ENCODE results near the gene GBX1. TPM values are rescaled to one million over a fixed set of nuclear protein-coding genes. Genes with fewer than 3 reads are reported as not detected.

The GBX1 gene
- polyA plus RNA-seq, 1 donor (not counting 4 experiments of a cell fraction or from before 2014, with no cell fraction given), result not detected

DNA sequence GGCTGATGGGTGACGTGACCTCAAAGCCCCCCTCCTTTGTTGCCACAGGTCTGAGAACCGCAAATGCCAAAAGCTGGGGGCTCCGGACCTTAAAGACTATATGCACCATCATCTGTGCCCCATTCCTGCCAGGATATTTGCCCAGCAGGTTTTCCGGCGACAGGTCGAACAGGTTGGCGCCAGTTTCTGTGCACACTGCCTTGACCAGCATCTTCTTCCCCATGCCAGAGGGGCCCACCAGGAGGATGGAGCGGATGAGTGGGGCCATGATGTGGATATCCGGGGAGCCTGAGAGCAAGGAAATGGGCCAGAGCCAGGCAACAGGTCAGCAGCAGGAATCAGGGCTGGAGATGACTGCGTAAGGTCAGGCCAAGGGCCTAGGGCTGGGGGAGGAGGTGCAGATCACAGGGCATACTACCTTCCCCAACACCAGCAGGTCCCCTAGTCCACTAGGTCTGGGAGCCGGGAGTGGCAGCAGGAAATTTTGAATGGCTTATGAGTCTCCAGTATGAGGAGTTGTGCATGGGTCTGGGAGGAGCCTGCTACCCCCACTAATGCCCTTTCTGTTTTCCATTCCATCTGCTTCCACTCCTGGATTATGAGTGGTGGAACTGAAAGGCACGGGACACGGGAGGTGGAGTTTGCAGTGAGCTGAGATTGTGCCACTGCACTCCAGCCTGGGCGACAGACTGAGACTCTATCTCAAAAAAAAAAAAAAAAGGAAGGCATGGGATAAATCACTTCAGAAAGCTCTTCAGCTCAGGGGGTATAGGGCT, 25.9 kb upstream of the GBX1 start:
- H3K9ac ChIP-seq (ENCODE audit: control insufficient read depth, extremely low read depth, insufficient read depth, low read length), result no peak overlapping the region
- H4K20me1 ChIP-seq (ENCODE audit: control insufficient read depth, extremely low read depth, insufficient read depth, low read length), result no peaks in the 10 kb centered on the region
- TF ChIP-seq EZH2 (IDR thresholded peaks at IDR 0.05; ENCODE audit: low read length), result no peak
- TF ChIP-seq, protein P1, sequence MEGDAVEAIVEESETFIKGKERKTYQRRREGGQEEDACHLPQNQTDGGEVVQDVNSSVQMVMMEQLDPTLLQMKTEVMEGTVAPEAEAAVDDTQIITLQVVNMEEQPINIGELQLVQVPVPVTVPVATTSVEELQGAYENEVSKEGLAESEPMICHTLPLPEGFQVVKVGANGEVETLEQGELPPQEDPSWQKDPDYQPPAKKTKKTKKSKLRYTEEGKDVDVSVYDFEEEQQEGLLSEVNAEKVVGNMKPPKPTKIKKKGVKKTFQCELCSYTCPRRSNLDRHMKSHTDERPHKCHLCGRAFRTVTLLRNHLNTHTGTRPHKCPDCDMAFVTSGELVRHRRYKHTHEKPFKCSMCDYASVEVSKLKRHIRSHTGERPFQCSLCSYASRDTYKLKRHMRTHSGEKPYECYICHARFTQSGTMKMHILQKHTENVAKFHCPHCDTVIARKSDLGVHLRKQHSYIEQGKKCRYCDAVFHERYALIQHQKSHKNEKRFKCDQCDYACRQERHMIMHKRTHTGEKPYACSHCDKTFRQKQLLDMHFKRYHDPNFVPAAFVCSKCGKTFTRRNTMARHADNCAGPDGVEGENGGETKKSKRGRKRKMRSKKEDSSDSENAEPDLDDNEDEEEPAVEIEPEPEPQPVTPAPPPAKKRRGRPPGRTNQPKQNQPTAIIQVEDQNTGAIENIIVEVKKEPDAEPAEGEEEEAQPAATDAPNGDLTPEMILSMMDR (optimal IDR thresholded peaks at IDR 0.05 in 1 of 3, IDR thresholded peaks at IDR 0.05 in 1 of 3, conservative IDR thresholded peaks at IDR 0.05 in 1 of 3; ENCODE audit: extremely low read depth in 1 of 3, insufficient read depth in 2 of 3, low read length in 3 of 3), result no peak
- H3K36me3 ChIP-seq (ENCODE audit: control insufficient read depth in 2 of 2, extremely low read depth in 1 of 2, insufficient read depth in 2 of 2, low read length in 2 of 2), result no peaks in the 10 kb centered on the region
- H3K27me3 ChIP-seq (ENCODE audit: control insufficient read depth, extremely low read depth, insufficient read depth, low read length), result peaks cover 36% of the 10 kb centered on the region
- no peaks in the 10 kb centered on the region for H3K79me2 ChIP-seq (ENCODE audit: control insufficient read depth, insufficient read depth, low read length)
- no peak overlapping the region for H3K4me3 ChIP-seq (ENCODE audit: control insufficient read depth in 2 of 3, extremely low read depth in 1 of 3, insufficient read depth in 2 of 3, low read depth in 1 of 3, low read length in 3 of 3)
- dilution Hi-C loops (cut with MboI; ENCODE audit: extremely low pct_ligation_motif_present, low sequenced_read_pairs), result no loop called here
- FAIRE-seq (no peak), DNase-seq (ENCODE audit: low read depth, low spot score) (no peak)
- H3K9me1 ChIP-seq (ENCODE audit: control insufficient read depth, extremely low read depth, insufficient read depth, low read length), result no peaks in the 10 kb centered on the region
- H3K4me1 ChIP-seq (ENCODE audit: control insufficient read depth, extremely low read depth, insufficient read depth, low read length), result no peaks in the 10 kb centered on the region
- H2AFZ ChIP-seq (ENCODE audit: control insufficient read depth, low read length), result no peak overlapping the region
- H3K9me3 ChIP-seq (ENCODE audit: control insufficient read depth, low read depth, low read length), result no peaks in the 10 kb centered on the region
- H3K4me2 ChIP-seq (ENCODE audit: control insufficient read depth, extremely low read depth, insufficient read depth, low read depth, low read length), result no peak overlapping the region
- H3K27ac ChIP-seq (ENCODE audit: control insufficient read depth, insufficient read depth, low read length), result no peak overlapping the region

DNA sequence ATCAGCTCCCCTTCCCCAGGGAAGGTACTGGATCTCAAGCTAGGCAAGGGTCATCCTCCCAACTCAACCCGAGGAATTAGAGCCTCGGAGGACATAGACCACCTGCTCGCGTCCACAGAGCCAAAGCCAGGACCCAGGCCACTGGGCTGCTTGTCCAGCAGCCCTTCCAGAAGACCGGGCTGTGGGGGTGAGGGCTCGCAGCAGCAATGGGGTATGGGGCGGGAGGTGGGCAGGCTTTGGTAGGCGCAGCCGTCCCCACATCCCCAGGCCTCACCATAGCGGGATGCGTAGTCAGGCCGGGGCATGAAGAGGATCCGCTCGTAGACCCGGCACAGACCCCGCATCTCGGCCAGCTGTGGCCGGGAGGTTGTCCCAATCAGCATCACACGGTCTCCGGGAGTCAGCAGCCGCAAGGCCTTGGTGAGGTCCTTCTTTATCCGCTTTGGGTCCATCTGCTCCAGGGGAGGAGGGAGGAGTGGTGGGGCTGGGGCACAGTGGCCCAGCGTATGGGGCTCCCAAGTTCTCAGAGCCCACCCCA, 24.6 kb upstream of the GBX1 start:
- no peak overlapping the region for H3K4me2 ChIP-seq (ENCODE audit: control insufficient read depth, extremely low read depth, insufficient read depth, low read depth, low read length)
- FAIRE-seq (no peak), DNase-seq (ENCODE audit: low read depth, low spot score) (no peak)
- H3K9me3 ChIP-seq (ENCODE audit: control insufficient read depth, low read depth, low read length), result no peaks in the 10 kb centered on the region
- H2AFZ ChIP-seq (ENCODE audit: control insufficient read depth, low read length), result no peak overlapping the region
- H3K9ac ChIP-seq (ENCODE audit: control insufficient read depth, extremely low read depth, insufficient read depth, low read length), result no peak overlapping the region
- H3K9me1 ChIP-seq (ENCODE audit: control insufficient read depth, extremely low read depth, insufficient read depth, low read length), result no peaks in the 10 kb centered on the region
- H3K4me1 ChIP-seq (ENCODE audit: control insufficient read depth, extremely low read depth, insufficient read depth, low read length), result no peaks in the 10 kb centered on the region
- H4K20me1 ChIP-seq (ENCODE audit: control insufficient read depth, extremely low read depth, insufficient read depth, low read length), result no peaks in the 10 kb centered on the region
- H3K27me3 ChIP-seq (ENCODE audit: control insufficient read depth, extremely low read depth, insufficient read depth, low read length), result peaks cover 44% of the 10 kb centered on the region
- TF ChIP-seq, protein P1 (optimal IDR thresholded peaks at IDR 0.05 in 1 of 3, IDR thresholded peaks at IDR 0.05 in 1 of 3, conservative IDR thresholded peaks at IDR 0.05 in 1 of 3; ENCODE audit: extremely low read depth in 1 of 3, insufficient read depth in 2 of 3, low read length in 3 of 3), result no peak
- TF ChIP-seq EZH2 (IDR thresholded peaks at IDR 0.05; ENCODE audit: low read length), result no peak
- no peaks in the 10 kb centered on the region for H3K36me3 ChIP-seq (ENCODE audit: control insufficient read depth in 2 of 2, extremely low read depth in 1 of 2, insufficient read depth in 2 of 2, low read length in 2 of 2)
- H3K79me2 ChIP-seq (ENCODE audit: control insufficient read depth, insufficient read depth, low read length), result no peaks in the 10 kb centered on the region
- H3K27ac ChIP-seq (ENCODE audit: control insufficient read depth, insufficient read depth, low read length), result no peak overlapping the region
- H3K4me3 ChIP-seq (ENCODE audit: control insufficient read depth in 2 of 3, extremely low read depth in 1 of 3, insufficient read depth in 2 of 3, low read depth in 1 of 3, low read length in 3 of 3), result no peak overlapping the region
- dilution Hi-C loops (cut with MboI; ENCODE audit: extremely low pct_ligation_motif_present, low sequenced_read_pairs), result no loop called here
